H1 (cell line): ENCODE results near the gene DGAT2. TPM values are rescaled to one million over a fixed set of nuclear protein-coding genes. Genes with fewer than 3 reads are reported as not detected.

Experiments used
- CTCF ChIA-PET: fragments of 300-600 bp; sonication (Branson Sonifier 250); formaldehyde crosslinking; loops from one replicate; lab custom pipeline; 2021; ENCODE audit not compliant: partially characterized antibody; lab: Charles Lee
- POLR2A ChIA-PET: fragments of 300-600 bp; sonication (Branson Sonifier 250); formaldehyde crosslinking; loops from one replicate; lab custom pipeline; 2021; ENCODE audit warnings: inconsistent platforms; ENCODE audit not compliant: partially characterized antibody; lab: Charles Lee
- DNase-seq, 2 experiments: peaks; one replicate each; pipeline versions ENCODE4 v3.0.0 to v3.0.0-alpha.2; 2010 to 2022; ENCODE audit warnings: low spot score in 2 of 2, low read depth in 1 of 2, mixed read lengths in 1 of 2
- FAIRE-seq: peaks from 2 replicates; lab custom pipeline; 2011; peaks lifted over from hg19 to GRCh38; lab: Jason Lieb, UNC
- H2AFZ ChIP-seq: 2 replicates; pipeline ENCODE4 v1.8.1; 2012; ENCODE audit warnings: low read length, inconsistent platforms
- H2AK5ac ChIP-seq: 2 replicates; pipeline ENCODE4 v1.6.1; 2013; ENCODE audit warnings: low read depth, low read length
- H2BK120ac ChIP-seq: replicated peaks from 2 replicates; pipeline ENCODE3; 2013; ENCODE audit warnings: low read depth, low read length, inconsistent platforms
- H2BK12ac ChIP-seq: 2 replicates; pipeline ENCODE4 v1.6.1; 2013; ENCODE audit warnings: low read depth, low read length
- H2BK15ac ChIP-seq: 2 replicates; pipeline ENCODE4 v1.6.1; 2013; ENCODE audit warnings: low read length
- H2BK20ac ChIP-seq: 2 replicates; pipeline ENCODE4 v1.6.1; 2013; ENCODE audit warnings: low read length
- H2BK5ac ChIP-seq: 2 replicates; pipeline ENCODE4 v1.6.1; 2013; ENCODE audit warnings: low read depth, low read length
- H3K14ac ChIP-seq: 2 replicates; pipeline ENCODE4 v1.6.1; 2013; ENCODE audit warnings: inconsistent platforms; ENCODE audit not compliant: insufficient read length
- H3K18ac ChIP-seq: 2 replicates; pipeline ENCODE4 v1.6.1; 2013; ENCODE audit warnings: low read length; ENCODE audit errors: extremely low read depth
- H3K23ac ChIP-seq: 2 replicates; pipeline ENCODE4 v1.6.1; 2013; ENCODE audit warnings: inconsistent platforms; ENCODE audit not compliant: insufficient read length
- H3K23me2 ChIP-seq: 2 replicates; pipeline ENCODE4 v1.6.1; 2013; ENCODE audit warnings: low read depth, low read length
- H3K27ac ChIP-seq: 2 replicates; pipeline ENCODE4 v1.6.1; 2011; ENCODE audit warnings: low read depth, low read length, inconsistent platforms
- H3K27me3 ChIP-seq, 4 experiments: replicated peaks in 1 of 4; 1 replicate in 1 of 4; 2 replicates in 3 of 4; pipeline versions ENCODE4 v1.6.1 to v1.8.1; 2011 to 2013; ENCODE audit warnings: low read length in 3 of 4, mild to moderate bottlenecking in 3 of 4, inconsistent platforms in 2 of 4, mixed read lengths in 2 of 4, moderate library complexity in 1 of 4; ENCODE audit not compliant: control insufficient read depth in 3 of 4, insufficient read depth in 3 of 4; ENCODE audit errors: extremely low read depth in 1 of 4
- H3K36me3 ChIP-seq, 4 experiments: 2 replicates each; pipeline versions ENCODE4 v1.6.1 to v1.8.1; 2011 to 2013; ENCODE audit warnings: mild to moderate bottlenecking in 4 of 4, low read length in 3 of 4, moderate library complexity in 2 of 4, control low read depth in 1 of 4, inconsistent platforms in 1 of 4; ENCODE audit not compliant: insufficient read depth in 4 of 4, control insufficient read depth in 2 of 4
- H3K4ac ChIP-seq: replicated peaks from 2 replicates; pipeline ENCODE3; 2013; ENCODE audit warnings: low read length, low read depth, mixed read lengths, inconsistent platforms; ENCODE audit not compliant: insufficient read length
- H3K4me1 ChIP-seq, 4 experiments: replicated peaks in 1 of 4; 1 replicate in 1 of 4; 2 replicates in 3 of 4; pipeline versions ENCODE4 v1.6.1 to v1.8.1; 2011 to 2013; ENCODE audit warnings: low read length in 3 of 4, inconsistent platforms in 2 of 4, mixed read lengths in 1 of 4; ENCODE audit not compliant: insufficient read depth in 4 of 4, control insufficient read depth in 3 of 4
- H3K4me2 ChIP-seq, 2 experiments: 2 replicates each; pipeline versions ENCODE4 v1.6.1 to v1.8.1; 2011 to 2013; ENCODE audit warnings: low read depth in 2 of 2, low read length in 2 of 2, control low read depth in 1 of 2, inconsistent platforms in 1 of 2, mild to moderate bottlenecking in 1 of 2; ENCODE audit not compliant: insufficient read depth in 1 of 2
- H3K4me3 ChIP-seq, 4 experiments: fragments of 200-600, 300-600 bp in 1 of 4; sonication (generic), shearing (Covaris generic), sonication (Bioruptor Twin) in 1 of 4; 2 replicates each; pipeline versions ENCODE4 v1.5.1 to v1.8.1; 2011 to 2016; ENCODE audit warnings: low read length in 4 of 4, low read depth in 3 of 4, control low read depth in 2 of 4, inconsistent platforms in 2 of 4, mild to moderate bottlenecking in 2 of 4, mixed read lengths in 1 of 4, moderate library complexity in 1 of 4; ENCODE audit not compliant: insufficient read depth in 2 of 4; ENCODE audit errors: extremely low read depth in 1 of 4
- H3K56ac ChIP-seq: replicated peaks from 2 replicates; pipeline ENCODE3; 2013; ENCODE audit warnings: low read depth, mild to moderate bottlenecking, mixed read lengths, low read length, inconsistent platforms; ENCODE audit not compliant: insufficient read length
- H3K79me1 ChIP-seq: 2 replicates; pipeline ENCODE4 v1.6.1; 2013; ENCODE audit warnings: low read depth, low read length, control low read depth
- H3K79me2 ChIP-seq, 2 experiments: 2 replicates each; pipeline versions ENCODE4 v1.6.1 to v1.8.1; 2012 to 2013; ENCODE audit warnings: low read length in 2 of 2, mild to moderate bottlenecking in 2 of 2, inconsistent platforms in 1 of 2; ENCODE audit not compliant: insufficient read depth in 2 of 2, control insufficient read depth in 1 of 2
- H3K9ac ChIP-seq, 4 experiments: replicated peaks in 1 of 4; 1 replicate in 1 of 4; 2 replicates in 3 of 4; pipeline versions ENCODE4 v1.6.1 to v1.8.1; 2011 to 2013; ENCODE audit warnings: low read depth in 3 of 4, low read length in 3 of 4, control low read depth in 2 of 4, mild to moderate bottlenecking in 2 of 4, moderate library complexity in 2 of 4, inconsistent platforms in 1 of 4; ENCODE audit errors: extremely low read depth in 1 of 4
- H3K9me3 ChIP-seq, 2 experiments: 2 replicates each; pipeline versions ENCODE4 v1.6.1 to v1.8.1; 2012 to 2013; ENCODE audit warnings: mild to moderate bottlenecking in 2 of 2, moderate library complexity in 2 of 2, control low read depth in 1 of 2, inconsistent platforms in 1 of 2, low read depth in 1 of 2, low read length in 1 of 2, mixed read lengths in 1 of 2; ENCODE audit not compliant: insufficient read depth in 2 of 2
- H4K20me1 ChIP-seq, 2 experiments: replicated peaks in 1 of 2; 2 replicates each; pipeline versions ENCODE3 to v1.8.1; 2011 to 2013; ENCODE audit warnings: inconsistent platforms in 2 of 2, low read length in 2 of 2, mild to moderate bottlenecking in 1 of 2; ENCODE audit not compliant: insufficient read depth in 2 of 2, control insufficient read depth in 1 of 2
- H4K5ac ChIP-seq: 2 replicates; pipeline ENCODE4 v1.6.1; 2013; ENCODE audit warnings: low read length, low read depth, mixed read lengths, inconsistent platforms; ENCODE audit not compliant: insufficient read length
- H4K8ac ChIP-seq: 2 replicates; pipeline ENCODE4 v1.8.0; 2013; ENCODE audit warnings: mild to moderate bottlenecking, moderate library complexity, low read length, inconsistent platforms; ENCODE audit not compliant: insufficient read depth; ENCODE audit errors: extremely low read depth
- H4K91ac ChIP-seq: replicated peaks from 2 replicates; pipeline ENCODE3; 2013; ENCODE audit warnings: low read length, mixed read lengths, inconsistent platforms; ENCODE audit not compliant: insufficient read length
- FOSL1 ChIP-seq: IDR thresholded peaks from 2 replicates; pipeline ENCODE4 v1.6.1; 2011; ENCODE audit warnings: mild to moderate bottlenecking, low read depth, low read length, moderate library complexity; ENCODE audit not compliant: insufficient read depth
- KDM1A ChIP-seq: fragments of 200-600, 300-600 bp; sonication (generic); IDR thresholded peaks from 2 replicates; pipeline ENCODE4 v1.7.1; 2016; ENCODE audit warnings: mild to moderate bottlenecking, low read length, borderline replicate concordance
- PHF8 ChIP-seq: fragments of 200-600 bp; sonication (generic); conservative IDR thresholded peaks from 2 replicates; pipeline ENCODE4 v1.7.1; 2012; ENCODE audit warnings: low read depth, mild to moderate bottlenecking, inconsistent platforms, low read length, moderate library complexity
- WGBS, 2 experiments: shearing (Covaris generic) in 1 of 2; methylation state at CpG; one replicate each; pipeline versions ENCODE4 v1.1.6 to v1.1.7; 2013 to 2015; ENCODE audit warnings: low lambda C conversion rate in 2 of 2, mixed read lengths in 2 of 2, inconsistent platforms in 1 of 2, low coverage in 1 of 2, missing lambda C conversion rate in 1 of 2; ENCODE audit not compliant: insufficient replicate concordance in 2 of 2, insufficient coverage in 1 of 2, insufficient read length in 1 of 2; ENCODE audit errors: extremely low coverage in 1 of 2, missing lambda C conversion rate in 1 of 2; 5-methylcytosine and 5-hydroxymethylcytosine counted together
- polyA plus RNA-seq, 7 experiments: library from polyadenylated mRNA; depleted of rRNA in 3 of 7; stranded (reverse) in 5 of 7; unstranded in 2 of 7; fragments of >200 nt in 5 of 7; fragments of 200-250 nt in 2 of 7; gene quantifications; 1 replicate in 5 of 7; 2 replicates in 1 of 7; 4 replicates in 1 of 7; pipeline versions ENCODE4 v1.2.1 to v1.2.3, GENCODE V29; 2011 to 2013; ENCODE audit warnings: missing spikeins in 2 of 7, mixed read lengths in 2 of 7
- total RNA-seq: library from RNA; stranded (reverse); fragmentation: NEBNext Ultra II Directional; extraction: Animal tissue kit (Norgen Biotek cat#: 25700); gene quantifications from 2 replicates; pipeline ENCODE4 v1.2.1, GENCODE V29; 2021

The DGAT2 gene
- total and polyA plus RNA-seq, 2 of the 8 experiments (the other 6 are each of a cell fraction or from before 2014, with no cell fraction given) = 3.2 to 5.9 TPM

DNA sequence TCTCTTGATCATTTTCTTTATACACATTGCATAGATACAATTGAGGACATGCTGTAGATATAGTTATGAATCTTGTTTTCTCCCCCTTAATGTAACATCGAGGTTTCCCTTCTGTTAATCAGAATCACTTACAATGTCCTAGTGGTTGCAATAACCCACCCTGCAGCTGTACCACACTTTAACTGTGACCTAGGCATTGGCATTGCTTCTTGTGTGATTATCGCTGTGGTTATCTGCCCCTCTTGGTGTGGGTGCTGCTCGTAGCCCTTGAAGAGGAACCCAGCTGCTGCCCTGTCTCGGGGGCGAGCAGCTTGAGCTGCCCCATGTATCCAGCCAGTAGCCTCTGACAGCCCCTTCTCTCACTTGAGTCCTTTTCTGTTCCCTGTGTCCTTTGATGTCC is 1.5 kb downstream of the DGAT2 start:
- Histone ChIP-seq H3K23ac (no peak overlapping the region), H3K18ac (no peak overlapping the region), H2AFZ (no peak overlapping the region), H3K4me3 (peak overlapping the region in 1 of 4 experiments; percentile 63; a peak in 1 of 8 replicates), H3K14ac (no peak overlapping the region), H2BK15ac (no peak overlapping the region), H2BK12ac (no peak overlapping the region), H4K5ac (no peak overlapping the region), H3K79me2 (no peaks in the 10 kb centered on the region), H4K20me1 (no peaks in the 10 kb centered on the region), H3K4me2 (peak overlapping the region in 1 of 2 experiments; percentile 95; a peak in 1 of 4 replicates), H4K8ac (no peak overlapping the region), H3K4me1 (peaks cover 0 to 19% (median 12%) of the 10 kb centered on the region in 4 experiments; a peak in 6 of 7 replicates), H3K27me3 (peaks cover 14 to 54% (median 37%) of the 10 kb centered on the region in 4 experiments), H2BK5ac (no peak overlapping the region), H3K23me2 (peaks cover 6% of the 10 kb centered on the region; the same call in 1 of the 2 replicates), H3K4ac (no peak overlapping the region), H3K9me3 (peaks cover 0 to 2% of the 10 kb centered on the region in 2 experiments; a peak in 1 of 4 replicates), H2AK5ac (no peak overlapping the region), H3K27ac (no peak overlapping the region), H3K56ac (no peak overlapping the region), H2BK120ac (no peak overlapping the region), H3K79me1 (no peaks in the 10 kb centered on the region), H3K36me3 (no peaks in the 10 kb centered on the region), H3K9ac (no peak overlapping the region), H2BK20ac (no peak overlapping the region), H4K91ac (no peak overlapping the region)
- POLR2A ChIA-PET = interaction anchor here (0.6 to 1.7 kb wide), 2 partner anchors 75 to 195 kb away, joined by 3 to 5 read pairs; no protein-coding TSS in a partner anchor
- FAIRE-seq (no peak), DNase-seq (no peak)
- 84% methylated on average over 5 of the region's 5 CpGs; no CpG with 5 or more reads in 1 of the 2 experiments for WGBS, 2 experiments
- CTCF ChIA-PET = interaction anchor here (0.7 to 2.7 kb wide), 5 partner anchors 10 to 549 kb away, joined by 3 to 7 read pairs (median 5); no protein-coding TSS in a partner anchor
- no peak for TF ChIP-seq PHF8
- no peak for TF ChIP-seq FOSL1
- no peak for TF ChIP-seq KDM1A
